NT2/D1 (cell line): ENCODE data around the gene NAGA.

Experiments used
- SUZ12 ChIP-seq: IDR thresholded peaks from 2 replicates; pipeline ENCODE4 v1.6.1; 2011; ENCODE audit not compliant: insufficient read length, insufficient read depth; ENCODE audit errors: extremely low read depth
- YY1 ChIP-seq: IDR thresholded peaks from 2 replicates; pipeline ENCODE4 v1.6.1; 2011; ENCODE audit not compliant: insufficient read length, insufficient read depth
- ZNF274 ChIP-seq: IDR thresholded peaks from 2 replicates; pipeline ENCODE4 v1.6.1; 2011; ENCODE audit warnings: mild to moderate bottlenecking, low read depth, low read length

- TF ChIP-seq YY1, result no peak
- no peak for TF ChIP-seq ZNF274
- TF ChIP-seq SUZ12, result no peak
Measured at GRCh38 chr22:42061041-42061440, 9.6 kb downstream of the NAGA start.
